GM23248 (cell line): ENCODE data around the gene CRYBB2. TPM values are rescaled to one million over a fixed set of nuclear protein-coding genes. Genes with fewer than 3 reads are reported as not detected.

Experiments used
- DNase-seq: peaks from one replicate; pipeline ENCODE4 v3.0.0-alpha.2; 2015
- H2AFZ ChIP-seq: fragments of 200-600 bp; sonication (generic); 2 replicates; pipeline ENCODE4 v1.6.1; 2016; ENCODE audit warnings: antibody characterized with exemption
- H3F3A ChIP-seq: fragments of 200-600 bp; sonication (generic); 2 replicates; pipeline ENCODE4 v1.6.1; 2016; ENCODE audit warnings: mild to moderate bottlenecking, antibody characterized with exemption, mixed run types; ENCODE audit not compliant: insufficient read depth
- H3K27ac ChIP-seq: fragments of 200-600 bp; sonication (generic); 2 replicates; pipeline ENCODE4 v1.5.1; 2016; ENCODE audit warnings: mild to moderate bottlenecking
- H3K27me3 ChIP-seq: fragments of 200-600 bp; sonication (generic); replicated peaks from 2 replicates; pipeline ENCODE4 v1.6.1; 2016; ENCODE audit warnings: mild to moderate bottlenecking; ENCODE audit not compliant: insufficient read depth
- H3K36me3 ChIP-seq: fragments of 200-600 bp; sonication (generic); 2 replicates; pipeline ENCODE4 v1.6.1; 2016; ENCODE audit warnings: low read depth, mild to moderate bottlenecking
- H3K4me1 ChIP-seq: fragments of 200-600 bp; sonication (generic); 2 replicates; pipeline ENCODE4 v1.6.1; 2016; ENCODE audit warnings: mild to moderate bottlenecking; ENCODE audit not compliant: insufficient read depth
- H3K4me2 ChIP-seq: fragments of 200-600 bp; sonication (generic); one replicate; pipeline ENCODE4 v1.6.1; 2016; ENCODE audit warnings: mild to moderate bottlenecking; ENCODE audit not compliant: unreplicated experiment
- H3K4me3 ChIP-seq: fragments of 200-600 bp; sonication (generic); 2 replicates; pipeline ENCODE4 v1.5.1; 2016; ENCODE audit warnings: mild to moderate bottlenecking
- H3K79me2 ChIP-seq: fragments of 200-600 bp; sonication (generic); 2 replicates; pipeline ENCODE4 v1.6.1; 2016; ENCODE audit warnings: mild to moderate bottlenecking; ENCODE audit not compliant: insufficient read depth
- H3K9ac ChIP-seq: fragments of 200-600 bp; sonication (generic); 2 replicates; pipeline ENCODE4 v1.6.1; 2016; ENCODE audit warnings: mild to moderate bottlenecking
- H3K9me2 ChIP-seq: fragments of 200-600 bp; sonication (generic); 2 replicates; pipeline ENCODE4 v1.6.1; 2016; ENCODE audit warnings: mixed run types, mild to moderate bottlenecking, moderate library complexity; ENCODE audit not compliant: insufficient read depth
- H3K9me3 ChIP-seq: fragments of 200-600 bp; sonication (generic); one replicate; pipeline ENCODE4 v1.6.1; 2017; ENCODE audit warnings: low read depth
- H4K20me1 ChIP-seq: fragments of 200-600 bp; sonication (generic); 2 replicates; pipeline ENCODE4 v1.6.0; 2016; ENCODE audit not compliant: insufficient read depth
- EZH2 ChIP-seq: fragments of 200-600 bp; sonication (generic); IDR thresholded peaks from 2 replicates; pipeline ENCODE4 v1.6.1; 2018; ENCODE audit warnings: antibody characterized with exemption, mild to moderate bottlenecking; ENCODE audit not compliant: insufficient read depth, poor library complexity, severe bottlenecking
- EZH2phosphoT487 ChIP-seq: fragments of 200-600 bp; sonication (generic); IDR thresholded peaks from 2 replicates; pipeline ENCODE4 v1.6.1; 2018; ENCODE audit warnings: antibody characterized with exemption, moderate library complexity, mild to moderate bottlenecking, low read depth; ENCODE audit not compliant: insufficient read depth
- WGBS, 2 experiments: methylation state at CpG; one replicate each; pipeline ENCODE4 v1.1.6; 2015 to 2017; ENCODE audit warnings: low lambda C conversion rate in 2 of 2, low coverage in 1 of 2; ENCODE audit errors: missing lambda C conversion rate in 2 of 2; 5-methylcytosine and 5-hydroxymethylcytosine counted together
- in situ Hi-C: fragments of 300-500 bp; cut with MboI; formaldehyde crosslinking; loops from 2 replicates; pipeline ENCODE4 v1.15.0; 2020
- polyA plus RNA-seq: library from polyadenylated mRNA; unstranded; fragments of >200 nt; fragmentation: Nextera tagmentation; extraction: Ambion mirVana; gene quantifications from 2 replicates; pipeline ENCODE4 v1.2.1, GENCODE V29; 2016
- total RNA-seq: library from RNA; depleted of rRNA; stranded (reverse); fragments of >200 nt; shearing (Covaris generic); gene quantifications from 2 replicates; pipeline ENCODE4 v1.2.3, GENCODE V29; 2014

Gene CRYBB2
- total and polyA plus RNA-seq, 2 experiments from 2014 or later: not detected

GRCh38 chr22:25212337-25212736, 7.1 kb upstream of the CRYBB2 start:
- in situ Hi-C loops: loop anchor here (25.0 kb wide), 1 partner anchor 1125 kb away; no protein-coding TSS in a partner anchor

DNA sequence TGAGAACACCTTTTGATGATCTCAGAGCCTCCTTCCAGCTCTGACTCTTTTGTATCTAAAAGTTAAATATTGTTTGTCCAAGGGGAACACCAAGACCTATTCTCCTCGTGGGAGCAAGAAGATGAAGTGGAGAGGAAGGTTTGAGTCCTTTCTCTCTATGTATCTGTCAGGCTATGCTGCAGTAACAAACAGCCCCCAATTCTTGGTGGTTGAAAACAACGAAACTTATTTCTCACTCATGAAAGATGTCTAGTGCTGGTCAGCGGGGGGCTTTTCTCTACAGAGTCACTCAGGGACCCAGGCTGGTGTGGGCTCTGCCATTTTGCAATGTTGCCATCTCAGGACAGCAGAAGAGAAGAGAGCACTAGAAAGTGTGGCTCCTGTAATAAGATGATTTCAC, 6.2 kb upstream of the CRYBB2 start:
- 15 to 28% methylated on average over 3 of the region's 3 CpGs for WGBS, 2 experiments
- Histone ChIP-seq H3K4me2 (no peak overlapping the region), H3K9me2 (no peaks in the 10 kb centered on the region), H3F3A (no peaks in the 10 kb centered on the region), H3K4me1 (no peaks in the 10 kb centered on the region), H4K20me1 (no peaks in the 10 kb centered on the region), H3K27me3 (no peaks in the 10 kb centered on the region), H3K9me3 (no peaks in the 10 kb centered on the region), H3K79me2 (no peaks in the 10 kb centered on the region), H3K9ac (no peak overlapping the region), H3K4me3 (no peak overlapping the region), H2AFZ (no peak overlapping the region), H3K27ac (no peak overlapping the region), H3K36me3 (no peaks in the 10 kb centered on the region)
- in situ Hi-C loops: loop anchor here (25.0 kb wide), 1 partner anchor 1124 kb away; no protein-coding TSS in a partner anchor
- TF ChIP-seq EZH2 (no peak), EZH2phosphoT487 (no peak)
- DNase-seq: no peak

More at GRCh38 chr22:25212337-25212736, 7.1 kb upstream of the CRYBB2 start:
- TF ChIP-seq EZH2phosphoT487 (no peak), EZH2 (no peak)
- H3K9me3 ChIP-seq: no peaks in the 10 kb centered on the region
- H3K27ac ChIP-seq: no peak overlapping the region
- H3K27me3 ChIP-seq: no peaks in the 10 kb centered on the region
- no peaks in the 10 kb centered on the region for H4K20me1 ChIP-seq
- H3K4me1 ChIP-seq: no peaks in the 10 kb centered on the region
- H3K36me3 ChIP-seq: no peaks in the 10 kb centered on the region
- H3K9me2 ChIP-seq: no peaks in the 10 kb centered on the region
- 60 to 68% methylated on average over 3 of the region's 3 CpGs for WGBS, 2 experiments
- H3K4me3 ChIP-seq: no peak overlapping the region
- H3K79me2 ChIP-seq: no peaks in the 10 kb centered on the region
- no peaks in the 10 kb centered on the region for H3F3A ChIP-seq
- H3K9ac ChIP-seq: no peak overlapping the region
- H3K4me2 ChIP-seq: no peak overlapping the region
- no peak overlapping the region for H2AFZ ChIP-seq
- no peak for DNase-seq

DNA sequence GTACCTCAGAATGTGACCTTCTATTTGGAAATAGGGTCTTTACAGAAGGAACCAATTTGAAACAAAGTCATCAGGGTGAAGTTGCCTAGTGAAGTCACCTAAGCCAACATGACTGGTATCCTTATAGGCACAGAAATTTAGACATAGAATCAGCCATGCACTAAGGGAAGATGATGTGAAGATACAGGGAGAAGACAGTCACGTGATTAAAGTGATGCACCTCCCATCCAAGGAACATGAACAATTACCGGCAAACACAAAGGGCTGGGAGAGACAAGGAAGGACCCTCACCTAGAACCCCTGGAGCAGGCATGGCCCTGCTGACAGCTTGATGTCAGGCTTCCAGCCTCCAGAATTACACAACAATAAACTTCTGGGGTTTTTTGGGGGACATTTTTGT, 3.2 kb upstream of the CRYBB2 start:
- no peak overlapping the region for H3K4me2 ChIP-seq
- no peak overlapping the region for H3K9ac ChIP-seq
- H3K4me1 ChIP-seq: no peaks in the 10 kb centered on the region
- H2AFZ ChIP-seq: no peak overlapping the region
- H3K4me3 ChIP-seq: no peak overlapping the region
- TF ChIP-seq EZH2phosphoT487 (no peak), EZH2 (no peak)
- no peaks in the 10 kb centered on the region for H3K36me3 ChIP-seq
- H3F3A ChIP-seq: no peaks in the 10 kb centered on the region
- no peaks in the 10 kb centered on the region for H4K20me1 ChIP-seq
- H3K9me2 ChIP-seq: no peaks in the 10 kb centered on the region
- H3K79me2 ChIP-seq: no peaks in the 10 kb centered on the region
- 51 to 53% methylated on average over 2 of the region's 2 CpGs for WGBS, 2 experiments
- DNase-seq: no peak
- in situ Hi-C loops: loop anchor here (25.0 kb wide), 1 partner anchor 1121 kb away; no protein-coding TSS in a partner anchor
- no peak overlapping the region for H3K27ac ChIP-seq
- no peaks in the 10 kb centered on the region for H3K9me3 ChIP-seq
- no peaks in the 10 kb centered on the region for H3K27me3 ChIP-seq

- TF ChIP-seq EZH2: no peak
- TF ChIP-seq EZH2phosphoT487: no peak
- Histone ChIP-seq H2AFZ (no peak overlapping the region), H3K9me2 (no peaks in the 10 kb centered on the region), H3K9ac (no peak overlapping the region), H3K27ac (no peak overlapping the region), H3K27me3 (no peaks in the 10 kb centered on the region), H3K9me3 (no peaks in the 10 kb centered on the region), H3F3A (no peaks in the 10 kb centered on the region), H4K20me1 (no peaks in the 10 kb centered on the region), H3K4me3 (no peak overlapping the region), H3K36me3 (no peaks in the 10 kb centered on the region), H3K4me1 (no peaks in the 10 kb centered on the region), H3K4me2 (no peak overlapping the region), H3K79me2 (no peaks in the 10 kb centered on the region)
- in situ Hi-C loops: loop anchor here (25.0 kb wide), 1 partner anchor 1117 kb away; no protein-coding TSS in a partner anchor
- 43 to 45% methylated on average over 4 of the region's 4 CpGs for WGBS, 2 experiments
- DNase-seq: no peak
These were observed 556 bp downstream of the CRYBB2 start for GRCh38 chr22:25219948-25220442.
